Natural killer cell (primary cell): ENCODE results near the gene LETM1. TPM values are rescaled to one million over a fixed set of nuclear protein-coding genes. Genes with fewer than 3 reads are reported as not detected.
A peak's percentile ranks its signal among the peaks of the same experiment; 100 is the strongest.

ENCODE experiments used
- ATAC-seq, 3 donors: fragments of 150-1000 bp in 2 of 3; fragments of 200-7000 bp in 1 of 3; cut with Tn5 transposase; 1 replicate in 1 of 3; 2 replicates in 2 of 3; pipeline ENCODE4 v1.10.0; 2021; ENCODE audit warnings: mild to moderate bottlenecking in 2 of 3, moderate library complexity in 2 of 3
- DNase-seq, 2 donors: peaks; one replicate each; pipeline versions ENCODE4 v3.0.0 to v3.0.0-alpha.2; 2013 to 2021; ENCODE audit warnings: mixed read lengths in 1 of 2
- H3K27ac ChIP-seq: one replicate; pipeline ENCODE4 v1.5.1; 2013; ENCODE audit warnings: mild to moderate bottlenecking, low read length
- H3K27me3 ChIP-seq: one replicate; pipeline ENCODE4 v1.6.1; 2013; ENCODE audit warnings: low read length; ENCODE audit not compliant: control insufficient read depth, insufficient read depth
- H3K36me3 ChIP-seq: one replicate; pipeline ENCODE4 v1.6.1; 2013; ENCODE audit warnings: low read length; ENCODE audit not compliant: control insufficient read depth, insufficient read depth
- H3K4me1 ChIP-seq: one replicate; pipeline ENCODE4 v1.6.1; 2013; ENCODE audit warnings: low read length; ENCODE audit not compliant: control insufficient read depth, insufficient read depth
- H3K4me3 ChIP-seq: one replicate; pipeline ENCODE4 v1.5.1; 2013; ENCODE audit warnings: low read length
- H3K9me3 ChIP-seq: one replicate; pipeline ENCODE4 v1.6.1; 2013; ENCODE audit warnings: low read length; ENCODE audit not compliant: control insufficient read depth, insufficient read depth
- H3K27ac Mint-ChIP-seq, 2 donors: one replicate each; pipeline ENCODE4 v1.8.0; 2022; ENCODE audit warnings: mild to moderate bottlenecking in 2 of 2, mixed read lengths in 2 of 2, moderate library complexity in 1 of 2
- H3K27me3 Mint-ChIP-seq, 2 donors: one replicate each; pipeline ENCODE4 v1.8.0; 2022; ENCODE audit warnings: low read depth in 2 of 2, mixed read lengths in 2 of 2
- H3K36me3 Mint-ChIP-seq: one replicate; pipeline ENCODE4 v1.8.0; 2022; ENCODE audit warnings: mixed read lengths
- H3K4me1 Mint-ChIP-seq, 2 donors: one replicate each; pipeline ENCODE4 v1.8.0; 2022; ENCODE audit warnings: mixed read lengths in 2 of 2
- H3K4me3 Mint-ChIP-seq: one replicate; pipeline ENCODE4 v1.8.0; 2022; ENCODE audit warnings: mild to moderate bottlenecking, moderate library complexity, mixed read lengths
- H3K9me3 Mint-ChIP-seq, 2 donors: one replicate each; pipeline ENCODE4 v1.8.0; 2022; ENCODE audit warnings: mixed read lengths in 2 of 2
- CTCF ChIP-seq: fragments of 200-600 bp; IDR thresholded peaks from one replicate; pipeline ENCODE4 v1.8.0; 2022; ENCODE audit warnings: antibody characterized with exemption
- WGBS: methylation state at CpG from one replicate; pipeline ENCODE4 v1.1.7; 2013; ENCODE audit warnings: missing lambda C conversion rate; ENCODE audit not compliant: insufficient coverage; 5-methylcytosine and 5-hydroxymethylcytosine counted together
- intact Hi-C: fragments of 100-400 bp; cut with micrococcal nuclease; formaldehyde crosslinking; loops from one replicate; pipeline ENCODE4 v1.14.2; 2022
- total RNA-seq, 4 donors: library from RNA; stranded (reverse); fragments of 120-200 nt in 1 of 4; gene quantifications; one replicate each; pipeline versions ENCODE4 v1.2.3 to v1.2.4, GENCODE V29; 2013 to 2022

Gene LETM1
- total RNA-seq, 3 donors from 2014 or later (not counting 1 experiment from before 2014, with no cell fraction given) = 40.4 to 56.5 (median 55.7) TPM

- no peaks in the 10 kb centered on the region for H3K4me1 ChIP-seq
- no peak overlapping the region for H3K27ac Mint-ChIP-seq
- no peak overlapping the region for H3K4me3 ChIP-seq
- DNase-seq = no peak
- H3K4me1 Mint-ChIP-seq = peaks cover 9 to 20% of the 10 kb centered on the region in 2 donors
- WGBS = 100% methylated on average over 1 of the region's 1 CpG
- H3K9me3 Mint-ChIP-seq = no peaks in the 10 kb centered on the region
- no peaks in the 10 kb centered on the region for H3K27me3 ChIP-seq
- no peaks in the 10 kb centered on the region for H3K36me3 ChIP-seq
- no peak for TF ChIP-seq CTCF
- no peak for ATAC-seq
- intact Hi-C loops = no loop called here
- no peak overlapping the region for H3K4me3 Mint-ChIP-seq
- no peaks in the 10 kb centered on the region for H3K27me3 Mint-ChIP-seq
- H3K36me3 Mint-ChIP-seq = no peaks in the 10 kb centered on the region
- H3K27ac ChIP-seq = no peak overlapping the region
- no peaks in the 10 kb centered on the region for H3K9me3 ChIP-seq
These were observed 24.4 kb upstream of the LETM1 start for GRCh38 chr4:1880332-1880731.

- intact Hi-C loops = no loop called here
- WGBS = 89% methylated on average over 4 of the region's 4 CpGs
- Histone ChIP-seq H3K9me3 (no peaks in the 10 kb centered on the region), H3K27me3 (no peaks in the 10 kb centered on the region), H3K4me1 (no peaks in the 10 kb centered on the region), H3K36me3 (no peaks in the 10 kb centered on the region), H3K27ac (no peak overlapping the region), H3K4me3 (no peak overlapping the region)
- H3K27ac Mint-ChIP-seq = peak overlapping the region in 1 of 2 donors; percentile 15
- ATAC-seq (no peak), DNase-seq (no peak)
- H3K4me3 Mint-ChIP-seq = no peak overlapping the region
- peaks cover 11 to 21% of the 10 kb centered on the region in 2 donors for H3K4me1 Mint-ChIP-seq
- no peaks in the 10 kb centered on the region for H3K36me3 Mint-ChIP-seq
- no peaks in the 10 kb centered on the region for H3K9me3 Mint-ChIP-seq
- TF ChIP-seq CTCF = no peak
- H3K27me3 Mint-ChIP-seq = no peaks in the 10 kb centered on the region
These were observed 23.5 kb upstream of the LETM1 start for GRCh38 chr4:1879485-1879884.

GRCh38 chr4:1874201-1874600 lies 18.2 kb upstream of the LETM1 start:
- peak overlapping the region in 1 of 2 donors; percentile 21 for H3K27ac Mint-ChIP-seq
- intact Hi-C loops = no loop called here
- no peak for TF ChIP-seq CTCF
- H3K9me3 Mint-ChIP-seq = no peaks in the 10 kb centered on the region
- H3K4me3 Mint-ChIP-seq = peak overlapping the region; percentile 54
- Histone ChIP-seq H3K9me3 (no peaks in the 10 kb centered on the region), H3K36me3 (no peaks in the 10 kb centered on the region), H3K27me3 (no peaks in the 10 kb centered on the region), H3K27ac (no peak overlapping the region), H3K4me1 (peaks cover 18% of the 10 kb centered on the region), H3K4me3 (no peak overlapping the region)
- ATAC-seq = no peak
- H3K36me3 Mint-ChIP-seq = no peaks in the 10 kb centered on the region
- H3K27me3 Mint-ChIP-seq = no peaks in the 10 kb centered on the region
- H3K4me1 Mint-ChIP-seq = peaks cover 18 to 26% of the 10 kb centered on the region in 2 donors
- DNase-seq = no peak
- 88% methylated on average over 3 of the region's 3 CpGs for WGBS

GRCh38 chr4:1873776-1874175 lies 17.8 kb upstream of the LETM1 start:
- H3K27ac ChIP-seq = no peak overlapping the region
- no peaks in the 10 kb centered on the region for H3K27me3 Mint-ChIP-seq
- no peak for TF ChIP-seq CTCF
- H3K27me3 ChIP-seq = no peaks in the 10 kb centered on the region
- H3K4me3 ChIP-seq = no peak overlapping the region
- WGBS = 71% methylated on average over 2 of the region's 3 CpGs
- peaks cover 18 to 26% of the 10 kb centered on the region in 2 donors for H3K4me1 Mint-ChIP-seq
- no peak for DNase-seq
- H3K36me3 Mint-ChIP-seq = no peaks in the 10 kb centered on the region
- intact Hi-C loops = no loop called here
- no peaks in the 10 kb centered on the region for H3K36me3 ChIP-seq
- no peak overlapping the region for H3K27ac Mint-ChIP-seq
- peak overlapping the region; percentile 54 for H3K4me3 Mint-ChIP-seq
- H3K9me3 Mint-ChIP-seq = no peaks in the 10 kb centered on the region
- H3K9me3 ChIP-seq = no peaks in the 10 kb centered on the region
- H3K4me1 ChIP-seq = peaks cover 19% of the 10 kb centered on the region
- no peak for ATAC-seq
